ENCODE data around the gene PSMF1.
"Not testable (repeated sequence)": the region's sequence is repeated elsewhere in the genome, so short reads cannot be mapped to it uniquely, and the experiment has no call there.

Gene PSMF1

GRCh38 chr20:1134355-1134754 lies 16.0 kb downstream of the PSMF1 start:
- TF ChIP-seq MAX (IDR thresholded peaks at IDR 0.05; ENCODE audit: low read depth, low read length) (no peak), MYC (IDR thresholded peaks at IDR 0.05; ENCODE audit: low read depth, low read length) (no peak), POLR2A (IDR thresholded peaks at IDR 0.05; ENCODE audit: extremely low read depth, insufficient read length) (no peak), CTCF (IDR thresholded peaks at IDR 0.05; ENCODE audit: low read depth, low read length) (no peak)
- H3K4me3 ChIP-seq (ENCODE audit: low read depth, low read length): no peak overlapping the region
- no peak for DNase-seq (ENCODE audit: low read depth)

- no peak for DNase-seq (ENCODE audit: low read depth)
- H3K4me3 ChIP-seq (ENCODE audit: low read depth, low read length): no peak overlapping the region
- TF ChIP-seq CTCF (IDR thresholded peaks at IDR 0.05; ENCODE audit: low read depth, low read length) (no peak), MYC (IDR thresholded peaks at IDR 0.05; ENCODE audit: low read depth, low read length) (no peak), MAX (IDR thresholded peaks at IDR 0.05; ENCODE audit: low read depth, low read length) (no peak), POLR2A (IDR thresholded peaks at IDR 0.05; ENCODE audit: extremely low read depth, insufficient read length) (no peak)
Observed at GRCh38 chr20:1134836-1135235, 16.4 kb downstream of the PSMF1 start.

GRCh38 chr20:1137236-1137635 lies 18.8 kb downstream of the PSMF1 start:
- H3K4me3 ChIP-seq (ENCODE audit: low read depth, low read length): no peak overlapping the region
- DNase-seq (ENCODE audit: low read depth): no peak
- no peak for TF ChIP-seq MAX (IDR thresholded peaks at IDR 0.05; ENCODE audit: low read depth, low read length)
- no peak for TF ChIP-seq CTCF (IDR thresholded peaks at IDR 0.05; ENCODE audit: low read depth, low read length)
- no peak for TF ChIP-seq POLR2A (IDR thresholded peaks at IDR 0.05; ENCODE audit: extremely low read depth, insufficient read length)
- no peak for TF ChIP-seq MYC (IDR thresholded peaks at IDR 0.05; ENCODE audit: low read depth, low read length)

GRCh38 chr20:1144401-1145172 lies 26.2 kb downstream of the PSMF1 start:
- TF ChIP-seq MYC (IDR thresholded peaks at IDR 0.05; ENCODE audit: low read depth, low read length) (no peak), MAX (IDR thresholded peaks at IDR 0.05; ENCODE audit: low read depth, low read length) (no peak), CTCF (IDR thresholded peaks at IDR 0.05; ENCODE audit: low read depth, low read length) (no peak), POLR2A (IDR thresholded peaks at IDR 0.05; ENCODE audit: extremely low read depth, insufficient read length) (no peak)
- DNase-seq (ENCODE audit: low read depth): no peak
- no peak overlapping the region for H3K4me3 ChIP-seq (ENCODE audit: low read depth, low read length)

- DNase-seq (ENCODE audit: low read depth): no peak
- TF ChIP-seq MYC (IDR thresholded peaks at IDR 0.05; ENCODE audit: low read depth, low read length): no peak
- no peak for TF ChIP-seq POLR2A (IDR thresholded peaks at IDR 0.05; ENCODE audit: extremely low read depth, insufficient read length)
- no peak overlapping the region for H3K4me3 ChIP-seq (ENCODE audit: low read depth, low read length)
Observed at GRCh38 chr20:1146957-1147356, 28.6 kb downstream of the PSMF1 start.

- H3K4me3 ChIP-seq (ENCODE audit: low read depth, low read length): not testable (repeated sequence)
Observed at GRCh38 chr20:1149812-1150211, 31.4 kb downstream of the PSMF1 start.

GRCh38 chr20:1150218-1150617 lies 31.8 kb downstream of the PSMF1 start:
- no peak for DNase-seq (ENCODE audit: low read depth)
- H3K4me3 ChIP-seq (ENCODE audit: low read depth, low read length): no peak overlapping the region
- TF ChIP-seq MAX (IDR thresholded peaks at IDR 0.05; ENCODE audit: low read depth, low read length): no peak
- TF ChIP-seq POLR2A (IDR thresholded peaks at IDR 0.05; ENCODE audit: extremely low read depth, insufficient read length): no peak
- TF ChIP-seq CTCF (IDR thresholded peaks at IDR 0.05; ENCODE audit: low read depth, low read length): no peak
- no peak for TF ChIP-seq MYC (IDR thresholded peaks at IDR 0.05; ENCODE audit: low read depth, low read length)

More at GRCh38 chr20:1149812-1150211, 31.4 kb downstream of the PSMF1 start:
- not testable (repeated sequence) for DNase-seq (ENCODE audit: low read depth)
